ENCODE results near the gene BMP6.
"Not testable (repeated sequence)": the region's sequence is repeated elsewhere in the genome, so short reads cannot be mapped to it uniquely, and the experiment has no call there.

BMP6 gene

DNA sequence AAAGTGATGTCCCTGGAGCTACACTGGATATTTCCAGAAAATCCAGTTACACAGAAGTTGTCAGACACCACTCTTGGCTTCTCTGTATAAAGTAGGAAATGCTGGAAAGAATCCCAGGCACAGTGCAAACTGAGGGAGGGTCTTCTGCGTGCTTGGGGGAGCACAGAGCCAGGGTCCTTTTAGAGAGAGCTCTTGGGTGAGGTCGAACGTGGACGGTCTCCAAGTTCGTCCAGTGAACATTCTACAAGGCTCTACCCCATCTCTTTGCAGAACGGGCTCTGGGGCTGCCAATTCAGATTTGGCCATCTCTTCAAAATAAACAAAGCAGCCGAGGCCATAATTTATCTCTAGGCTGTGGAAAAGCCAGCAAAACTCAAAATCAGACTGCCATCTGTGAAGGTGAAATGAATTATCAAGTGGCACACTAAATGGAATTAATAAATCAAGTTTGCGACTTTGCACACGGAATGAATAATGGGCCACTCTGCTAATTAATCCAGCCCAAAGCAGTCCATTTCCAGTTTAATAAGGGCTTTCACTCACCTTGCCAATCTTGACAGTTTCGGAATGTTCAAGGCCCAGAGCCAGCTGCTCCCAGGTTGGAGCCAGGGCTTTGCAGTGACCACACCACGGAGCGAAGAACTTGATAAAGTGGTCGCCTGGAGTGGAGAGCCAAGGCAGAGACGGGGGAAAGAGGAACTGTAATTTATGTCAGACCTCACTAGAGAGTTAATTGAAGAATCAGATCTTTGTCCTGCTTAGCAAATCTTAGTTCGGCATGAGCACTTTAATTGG, 165.4 kb downstream of the BMP6 start:
- DNase-seq = no peak

GRCh38 chr6:7892367-7892766, 166.5 kb downstream of the BMP6 start:
- not testable (repeated sequence) for DNase-seq

DNA sequence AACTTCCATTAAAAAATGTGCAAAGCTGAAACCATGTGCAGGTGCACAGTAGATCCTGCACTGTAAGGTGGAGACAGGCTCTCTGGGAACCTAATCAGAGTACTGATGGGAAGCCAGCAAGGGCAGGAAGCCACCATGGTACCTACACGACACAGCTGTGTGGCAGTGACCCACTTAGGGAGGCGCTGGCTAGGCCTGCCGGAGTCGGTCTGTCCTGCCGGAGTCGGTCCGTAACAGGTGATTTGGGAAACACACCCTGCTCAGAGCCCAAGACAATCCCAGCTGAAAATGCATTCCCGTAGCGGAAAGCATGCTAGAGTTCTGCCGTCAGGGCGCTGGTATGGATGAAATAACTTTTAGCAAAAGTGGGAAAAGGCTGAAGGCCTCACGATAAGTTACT, 167.4 kb downstream of the BMP6 start:
- DNase-seq = no peak

- no peak for DNase-seq
These were observed 168.6 kb downstream of the BMP6 start for GRCh38 chr6:7894262-7895124.

- DNase-seq = no peak
These were observed 169.2 kb downstream of the BMP6 start for GRCh38 chr6:7895125-7895423.

GRCh38 chr6:7896465-7896987, 170.6 kb downstream of the BMP6 start:
- DNase-seq = no peak

DNA sequence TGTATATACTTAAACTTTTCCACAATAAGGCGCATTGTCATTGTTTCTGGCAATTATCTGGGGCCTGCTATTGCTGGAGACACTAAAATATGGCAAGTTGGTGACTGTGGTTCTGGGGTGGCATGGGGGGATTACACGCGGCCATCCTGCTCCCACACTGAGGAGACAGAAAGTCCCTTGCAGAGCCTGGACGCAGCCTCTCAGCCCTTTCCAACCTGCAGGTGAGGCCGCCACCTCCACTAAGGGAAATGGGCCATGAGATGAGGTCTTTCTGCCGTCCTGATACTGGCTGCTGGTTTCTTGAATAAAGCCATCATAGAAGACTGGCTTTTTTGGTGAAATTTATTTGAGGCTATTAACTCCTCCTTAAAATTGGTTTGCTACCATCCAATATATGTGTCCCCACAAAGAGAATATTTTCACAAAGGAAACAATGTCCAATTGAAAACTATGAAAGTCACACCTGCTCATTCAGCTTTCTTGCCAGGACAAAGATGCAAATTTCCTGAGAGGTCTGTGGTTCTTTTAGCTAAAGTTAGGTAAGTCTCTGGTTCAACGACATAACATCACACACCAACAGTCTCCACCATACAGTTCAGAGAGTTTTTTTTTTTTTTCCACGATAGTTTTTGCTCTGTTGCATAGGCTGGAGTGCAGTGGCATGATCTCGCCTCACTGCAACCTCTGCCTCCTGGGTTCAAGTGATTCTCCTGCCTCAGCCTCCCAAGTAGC, 171.7 kb downstream of the BMP6 start:
- no peak for DNase-seq

- not testable (repeated sequence) for DNase-seq
These were observed 172.3 kb downstream of the BMP6 start for GRCh38 chr6:7898193-7898586.

DNA sequence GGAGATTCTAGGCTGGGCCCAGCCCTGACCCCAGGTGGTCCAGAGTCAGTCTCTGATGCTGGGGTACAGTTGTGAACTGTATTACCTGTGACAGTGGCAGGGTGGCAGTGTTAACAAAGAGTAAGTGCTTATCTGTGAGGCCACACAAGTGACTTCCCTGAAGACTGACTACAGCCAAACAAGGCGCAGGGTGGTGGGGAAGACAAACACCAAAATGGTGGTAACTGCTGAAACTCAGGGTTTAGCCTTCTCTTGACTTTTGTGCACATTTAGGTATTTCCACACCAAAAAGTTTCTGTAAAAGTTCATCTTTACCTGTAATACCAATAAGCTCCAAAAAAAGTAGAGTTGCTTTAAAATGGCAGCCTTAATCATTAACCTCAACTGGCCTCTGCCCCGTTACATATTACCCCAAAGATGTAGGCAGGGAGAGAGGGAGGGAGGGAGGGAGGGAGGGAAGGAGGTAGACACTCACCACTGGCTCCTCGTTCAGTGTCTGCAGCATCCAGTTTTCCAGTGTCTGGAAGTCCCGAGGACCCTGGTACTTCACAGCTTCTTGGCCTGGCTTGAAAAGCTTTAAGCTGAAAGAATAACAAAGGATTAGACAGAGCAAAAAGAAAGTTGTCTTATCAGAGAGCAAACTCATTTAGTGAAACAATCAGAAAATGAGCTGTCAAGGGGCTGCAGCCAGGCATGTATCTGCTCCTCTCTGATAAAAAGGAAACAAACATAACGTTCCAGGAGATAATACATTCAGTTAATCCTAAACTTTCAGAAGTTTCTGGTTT, 173.4 kb downstream of the BMP6 start:
- DNase-seq = no peak

- no peak for DNase-seq
These were observed 174.0 kb downstream of the BMP6 start for GRCh38 chr6:7899889-7900213.

GRCh38 chr6:7900621-7901020, 174.7 kb downstream of the BMP6 start:
- no peak for DNase-seq

GRCh38 chr6:7901056-7901455, 175.2 kb downstream of the BMP6 start:
- DNase-seq = no peak

GRCh38 chr6:7901780-7902179, 175.9 kb downstream of the BMP6 start:
- no peak for DNase-seq

- no peak for DNase-seq
These were observed 176.3 kb downstream of the BMP6 start for GRCh38 chr6:7902221-7902620.

DNA sequence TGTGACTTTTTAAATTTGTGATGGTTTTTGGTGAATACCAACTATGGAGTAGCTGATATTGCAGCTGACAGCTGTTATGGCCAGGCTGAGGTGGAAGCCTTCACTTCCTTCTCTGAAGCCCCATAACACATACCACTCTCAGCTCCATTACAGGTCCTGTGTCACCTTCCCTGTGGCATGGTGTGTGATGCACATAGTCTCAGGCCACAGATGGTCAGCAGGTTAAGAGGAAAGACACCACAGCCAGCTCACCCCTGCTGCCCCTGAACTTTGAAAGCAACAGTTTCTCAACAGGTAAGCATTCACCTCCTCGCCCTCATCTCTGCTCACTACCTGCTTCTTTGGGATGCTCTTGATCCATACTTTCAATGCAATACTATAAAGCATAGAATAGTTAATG, 177.0 kb downstream of the BMP6 start:
- no peak for DNase-seq

GRCh38 chr6:7903673-7904072, 177.8 kb downstream of the BMP6 start:
- no peak for DNase-seq

DNA sequence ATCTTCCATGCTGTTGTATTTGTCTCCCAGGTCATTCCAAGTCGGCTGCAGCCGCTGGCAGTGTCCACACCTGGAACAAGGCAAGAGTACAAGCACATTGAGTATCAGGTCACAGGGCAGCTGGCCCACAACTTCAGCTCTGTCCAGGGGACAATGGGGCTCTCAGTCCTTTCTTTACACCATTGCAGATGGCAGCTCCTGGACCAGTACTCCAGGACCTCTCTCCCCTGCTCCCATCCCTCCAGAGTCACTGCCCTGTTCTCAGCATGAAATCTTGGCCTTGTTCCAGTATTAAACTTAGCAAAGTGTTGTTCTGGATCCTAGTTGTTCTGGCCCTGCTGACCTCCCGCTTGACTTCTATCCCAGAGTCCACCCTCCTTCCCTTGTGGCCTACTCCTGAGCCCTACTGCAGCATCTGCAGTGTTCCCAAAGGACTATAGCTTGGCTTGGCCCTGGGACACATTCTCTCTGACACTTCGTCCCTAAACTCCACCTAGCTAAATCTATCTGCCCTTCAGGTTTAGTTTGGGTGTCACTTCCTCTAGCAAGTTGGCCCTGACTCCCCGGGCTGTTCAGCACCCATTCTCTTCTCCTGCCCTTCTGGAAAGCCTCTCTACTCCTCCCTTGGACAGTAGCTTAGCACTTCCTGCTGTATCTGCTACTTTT, 178.9 kb downstream of the BMP6 start:
- DNase-seq = no peak

GRCh38 chr6:7905416-7905815, 179.5 kb downstream of the BMP6 start:
- no peak for DNase-seq

DNA sequence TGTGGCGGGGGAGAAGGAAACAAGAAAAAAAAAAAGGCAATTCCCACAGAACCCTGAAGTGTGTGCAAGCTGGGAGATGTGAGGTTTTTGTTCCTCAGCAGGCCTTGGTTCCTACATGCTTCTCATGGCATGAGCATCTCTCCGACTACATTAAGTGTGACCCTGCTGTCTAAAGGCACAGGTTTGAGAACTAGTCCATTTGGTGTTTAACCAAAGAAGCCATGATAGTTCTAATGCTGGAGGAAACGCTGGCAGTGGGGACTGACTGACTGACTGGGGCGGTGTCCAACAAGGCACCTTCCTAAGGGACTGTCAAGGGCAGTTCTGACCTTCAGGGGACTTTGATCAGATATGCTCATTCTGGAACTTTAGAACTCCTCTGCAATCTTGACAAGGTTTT, 180.8 kb downstream of the BMP6 start:
- DNase-seq = no peak

- no peak for DNase-seq
These were observed 181.3 kb downstream of the BMP6 start for GRCh38 chr6:7907159-7907558.

GRCh38 chr6:7909323-7910276, 183.7 kb downstream of the BMP6 start:
- DNase-seq = peak; percentile 80

Data from retina (tissue), 1 donor.